NCI-H2029 (cell line): Measurements from ENCODE around the gene SCLT1.
A peak's percentile ranks its signal among the peaks of the same experiment; 100 is the strongest.
"Not testable (repeated sequence)": the region's sequence is repeated elsewhere in the genome, so short reads cannot be mapped to it uniquely, and the experiment has no call there.

Experiments used
- DNase-seq: peaks from one replicate; lab custom pipeline; 2025; lab: John Stamatoyannopoulos, UW

The SCLT1 gene

DNA sequence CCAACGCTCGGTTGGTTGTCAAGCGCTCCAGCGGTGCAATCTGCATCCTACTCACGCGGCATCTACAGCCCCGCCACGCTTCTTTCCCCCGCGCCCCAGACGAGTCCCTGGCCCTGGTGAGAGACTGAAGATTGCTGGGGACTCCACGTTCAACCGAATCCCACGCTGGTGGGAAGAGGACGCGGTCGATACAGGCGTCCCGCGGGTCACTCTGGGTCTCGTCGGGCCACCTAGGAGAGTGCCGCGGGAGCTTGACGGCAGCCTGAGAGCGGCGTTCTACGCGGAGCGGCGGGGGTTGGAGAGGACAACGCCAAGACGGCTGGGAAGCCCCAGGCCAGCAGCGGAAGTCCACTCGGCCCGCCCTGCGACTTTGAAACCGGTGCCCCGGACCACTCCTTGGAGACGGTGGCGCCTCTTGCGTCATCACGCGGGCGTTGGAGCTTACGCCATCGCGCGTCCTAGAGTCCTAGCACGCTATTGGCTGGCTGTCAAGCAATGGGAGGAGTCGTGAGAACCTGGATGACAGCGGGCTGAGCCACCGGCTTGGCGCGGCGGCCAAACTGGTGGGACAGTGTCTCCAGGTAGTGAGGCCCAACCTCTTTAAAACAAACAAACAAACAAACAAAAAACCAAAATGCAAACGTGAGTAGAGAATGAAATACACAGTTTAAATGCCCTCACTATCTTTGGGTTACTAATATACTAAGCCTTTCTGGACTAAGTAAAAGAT, at the start of gene SCLT1:
Gene SCLT1, minus strand, starts transcription at position 349 of the 730 bp plus-strand sequence. CDS start 436 bp downstream, outside the sequence.
- DNase-seq: peak; percentile 97

DNA sequence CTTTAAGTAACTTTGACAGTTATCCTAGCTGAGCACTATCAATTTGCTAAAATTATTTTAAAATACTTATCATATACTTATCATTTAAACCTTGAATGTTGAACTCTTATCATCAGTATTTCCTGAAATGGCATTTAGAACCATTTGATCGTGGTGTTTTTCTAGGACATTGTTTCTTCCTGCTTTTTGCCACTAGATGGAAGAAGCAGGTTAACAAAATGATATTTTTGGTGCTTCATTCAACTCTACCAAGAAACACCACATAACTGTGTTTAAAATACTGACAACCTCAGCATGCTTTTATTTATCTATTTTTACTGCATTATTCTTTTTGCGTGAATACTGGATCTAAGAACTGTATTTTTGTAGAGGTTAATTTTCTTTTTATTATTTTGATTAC, 47.2 kb upstream of the SCLT1 start:
- no peak for DNase-seq

DNA sequence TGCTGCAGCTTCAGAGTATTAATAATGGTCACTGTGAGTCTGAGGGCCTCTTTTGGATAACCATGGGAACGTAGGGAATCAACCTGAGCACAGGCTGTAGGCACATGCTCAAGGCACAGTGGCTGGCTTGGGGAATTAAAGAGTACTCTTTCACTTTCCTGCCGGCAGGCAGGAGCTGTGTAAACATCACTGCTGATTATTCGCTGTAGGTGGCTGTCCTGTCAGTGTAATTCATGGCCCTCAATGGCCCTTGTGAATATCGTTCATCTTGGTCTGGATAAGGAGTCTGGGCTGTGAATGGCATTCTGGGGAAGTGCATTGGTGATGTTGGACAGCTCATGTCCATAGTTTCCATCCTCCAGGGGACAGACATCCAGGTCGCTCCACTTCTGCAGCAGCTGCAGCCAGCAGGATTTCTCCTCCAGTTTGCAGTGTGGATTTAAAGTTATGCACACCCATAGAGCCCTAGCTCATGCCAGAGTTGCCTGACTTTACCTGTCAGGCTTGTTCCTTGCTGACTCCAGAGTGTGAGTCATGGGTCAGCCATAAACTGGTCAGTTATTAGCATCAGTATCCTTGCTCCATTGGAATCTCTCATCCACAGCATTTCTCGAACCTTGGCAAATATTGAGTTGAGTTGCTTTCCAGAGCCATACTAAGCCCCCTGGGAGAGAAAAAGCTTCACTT, 45.6 kb upstream of the SCLT1 start:
- no peak for DNase-seq

- DNase-seq: no peak
These were observed 43.1 kb upstream of the SCLT1 start for GRCh38 chr4:129136433-129136832.

- DNase-seq: no peak
These were observed 38.0 kb upstream of the SCLT1 start for GRCh38 chr4:129131343-129131742.

- no peak for DNase-seq
These were observed 35.8 kb upstream of the SCLT1 start for GRCh38 chr4:129129143-129129542.

DNA sequence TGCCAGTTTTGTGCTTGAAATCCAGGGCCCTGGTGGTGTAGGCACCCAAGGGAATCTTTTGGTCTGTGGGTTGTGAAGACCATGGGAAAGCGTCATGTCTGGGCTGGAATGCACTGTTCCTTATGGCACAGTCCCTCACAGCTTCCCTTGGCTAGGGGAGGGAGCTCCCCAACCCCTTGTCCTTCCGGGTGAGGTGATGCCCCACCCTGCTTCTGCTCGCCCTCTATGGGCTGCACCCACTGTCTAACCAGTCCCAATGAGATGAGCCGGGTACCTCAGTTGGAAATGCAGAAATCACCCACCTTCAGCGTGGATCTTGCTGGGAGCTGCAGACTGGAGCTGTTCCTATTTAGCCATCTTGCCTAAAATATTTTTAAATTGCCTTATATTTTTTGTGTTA, 33.3 kb upstream of the SCLT1 start:
- DNase-seq: not testable (repeated sequence)

- no peak for DNase-seq
These were observed 24.4 kb upstream of the SCLT1 start for GRCh38 chr4:129117705-129118104.

GRCh38 chr4:129113919-129114318, 20.6 kb upstream of the SCLT1 start:
- DNase-seq: no peak

- DNase-seq: no peak
These were observed 20.1 kb upstream of the SCLT1 start for GRCh38 chr4:129113434-129113833.

GRCh38 chr4:129111919-129112318, 18.6 kb upstream of the SCLT1 start:
- no peak for DNase-seq

- no peak for DNase-seq
These were observed 17.6 kb upstream of the SCLT1 start for GRCh38 chr4:129110931-129111330.

- no peak for DNase-seq
These were observed 16.9 kb upstream of the SCLT1 start for GRCh38 chr4:129109965-129110824.

DNA sequence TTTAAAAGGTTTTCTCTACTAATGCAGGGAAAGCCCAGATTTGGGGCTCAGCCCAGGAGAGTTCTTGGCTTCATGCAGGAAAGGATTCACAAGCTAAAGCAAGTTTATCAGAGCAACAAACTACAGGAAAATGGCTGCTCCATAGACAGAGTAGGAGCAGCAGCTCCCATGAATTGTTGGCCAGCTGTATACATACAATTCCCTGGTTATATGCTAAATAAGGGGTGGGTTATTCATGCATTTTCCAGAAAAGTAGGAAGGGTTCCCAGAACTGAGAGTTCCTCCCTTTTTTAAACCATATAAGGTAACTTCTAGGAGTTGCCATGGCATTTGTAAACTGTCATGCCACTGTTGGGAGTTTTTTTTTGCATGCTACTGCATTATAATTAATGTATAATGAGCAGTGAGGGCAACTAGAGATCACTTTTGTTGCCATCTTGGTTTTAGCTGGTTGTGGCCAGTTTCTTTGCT, 5.2 kb upstream of the SCLT1 start:
- no peak for DNase-seq

- peak; percentile 74 for DNase-seq
These were observed 2.6 kb upstream of the SCLT1 start, which contains the start of gene C4orf33 for GRCh38 chr4:129095811-129096454. C4orf33 (plus strand) TSS chr4:129096152; CDS start chr4:129102611, 6,459 bp downstream.

DNA sequence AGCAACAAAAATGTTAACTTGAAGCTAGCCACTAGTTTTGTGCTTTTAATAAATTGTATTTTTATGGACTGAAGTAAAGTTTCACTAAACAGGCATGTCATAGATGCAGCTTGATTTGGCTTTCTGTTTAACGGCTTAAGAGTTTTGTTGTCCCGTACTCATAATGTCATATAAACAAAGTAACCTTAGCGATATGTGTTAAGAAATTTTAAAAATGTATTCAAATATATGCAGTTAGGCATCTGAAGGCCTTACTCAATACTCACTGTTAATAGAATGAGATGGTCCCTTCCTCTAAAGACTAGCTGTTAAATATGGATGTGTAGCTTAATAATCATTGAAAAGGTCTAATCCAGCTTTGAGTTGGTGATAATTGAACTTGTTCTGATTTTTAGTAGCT, 1.0 kb upstream of the SCLT1 start:
- DNase-seq: no peak

DNA sequence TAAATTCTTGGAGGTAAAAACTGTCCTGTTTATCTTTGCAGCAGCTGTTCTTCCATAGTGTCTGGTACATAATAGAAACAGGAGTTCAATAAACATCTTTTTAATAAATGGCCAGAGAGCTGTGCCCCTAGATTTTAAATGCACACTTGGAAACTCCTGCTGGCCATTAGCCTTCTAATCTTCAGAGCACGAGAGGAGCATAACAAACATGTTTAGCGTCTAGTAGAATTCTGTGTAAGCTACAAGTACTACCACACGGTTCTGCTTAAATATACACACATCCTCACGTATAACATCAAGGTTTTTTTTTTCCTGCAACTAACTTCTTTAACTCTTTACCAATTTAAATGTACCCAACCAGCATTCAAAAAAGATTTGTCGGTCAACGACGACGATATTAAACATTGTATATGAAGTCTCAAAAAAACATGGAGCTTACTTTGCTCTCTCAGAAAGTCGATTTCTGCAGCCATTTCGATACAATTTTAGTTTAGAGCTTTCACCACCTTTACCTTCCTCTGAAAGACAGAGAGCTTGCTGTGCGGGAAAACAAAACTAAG, 628 bp downstream of the SCLT1 start:
- DNase-seq: no peak

- DNase-seq: no peak
These were observed 5.8 kb downstream of the SCLT1 start for GRCh38 chr4:129087516-129087915.

DNA sequence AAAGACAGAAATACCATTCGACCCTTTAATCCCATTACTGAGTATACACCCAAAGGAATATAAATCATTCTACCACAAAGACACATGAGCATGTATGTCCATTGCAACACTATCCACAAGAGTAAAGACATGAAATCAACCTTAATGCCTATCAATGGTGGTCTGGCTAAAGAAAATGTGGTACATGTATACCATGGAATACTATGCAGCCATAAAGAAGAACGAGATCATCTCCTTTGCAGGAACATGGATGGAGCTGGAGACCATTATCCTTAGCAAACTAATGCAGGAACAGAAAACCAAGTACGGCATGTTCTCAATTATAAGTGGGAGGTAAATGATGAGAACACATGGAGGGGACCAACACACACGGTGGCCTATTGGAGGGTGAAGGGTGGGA, 7.9 kb downstream of the SCLT1 start:
- no peak for DNase-seq

GRCh38 chr4:129082302-129082701, 11.0 kb downstream of the SCLT1 start:
- no peak for DNase-seq

DNA sequence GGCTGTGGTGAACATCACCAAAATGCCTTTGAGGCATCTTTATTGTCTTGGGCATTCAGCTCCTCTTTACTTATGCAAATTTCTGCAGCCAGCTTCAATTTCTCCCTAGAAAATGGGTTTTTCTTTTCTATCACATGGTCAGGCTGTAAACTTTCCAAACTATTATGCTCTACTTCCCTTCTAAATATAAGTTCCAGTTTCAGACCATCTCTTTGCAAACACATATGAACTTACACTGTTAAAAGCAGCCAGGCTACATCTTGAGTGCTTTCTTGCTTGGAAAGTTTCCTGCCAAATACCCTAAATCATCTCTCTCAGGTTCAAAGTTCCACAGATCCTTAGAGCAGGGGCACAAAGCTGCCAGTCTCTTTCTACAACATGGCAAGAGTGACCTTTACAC, 13.2 kb downstream of the SCLT1 start:
- no peak for DNase-seq

DNA sequence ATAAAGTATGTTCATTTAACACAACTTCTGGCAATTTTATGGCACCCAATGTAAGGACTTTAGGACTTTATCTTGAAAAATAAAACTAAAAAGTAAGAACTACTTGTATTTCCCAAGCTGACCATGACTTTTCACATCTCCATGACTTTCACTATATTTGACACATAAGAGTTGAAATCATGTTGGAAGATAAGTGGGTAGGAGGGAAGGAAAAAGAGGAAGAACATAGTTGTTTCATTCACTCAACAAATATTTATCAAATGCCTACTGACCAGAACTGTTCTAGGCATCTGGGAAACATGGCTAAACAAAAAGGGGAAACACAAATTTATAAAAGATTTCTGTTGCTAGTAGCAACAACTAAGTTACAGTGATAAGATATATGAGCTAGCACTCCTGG, 16.0 kb downstream of the SCLT1 start:
- no peak for DNase-seq
